Fibroblast of lung (primary cell): ENCODE results near the gene NKAIN4.

ENCODE experiments used
- EZH2 ChIP-seq: IDR thresholded peaks from 2 replicates; pipeline ENCODE4 v1.5.1; 2012; ENCODE audit warnings: low read length, control low read depth, mild to moderate bottlenecking; ENCODE audit errors: missing control alignments
- TF ChIP-seq, protein P1 (sequence below), 2 donors: IDR thresholded peaks in 1 of 2; conservative IDR thresholded peaks in 1 of 2; 1 replicate in 1 of 2; 2 replicates in 1 of 2; pipeline ENCODE4 v1.5.1; 2011 to 2012; ENCODE audit warnings: low read length in 2 of 2, control low read depth in 1 of 2, inconsistent platforms in 1 of 2, low read depth in 1 of 2, mild to moderate bottlenecking in 1 of 2

DNA sequence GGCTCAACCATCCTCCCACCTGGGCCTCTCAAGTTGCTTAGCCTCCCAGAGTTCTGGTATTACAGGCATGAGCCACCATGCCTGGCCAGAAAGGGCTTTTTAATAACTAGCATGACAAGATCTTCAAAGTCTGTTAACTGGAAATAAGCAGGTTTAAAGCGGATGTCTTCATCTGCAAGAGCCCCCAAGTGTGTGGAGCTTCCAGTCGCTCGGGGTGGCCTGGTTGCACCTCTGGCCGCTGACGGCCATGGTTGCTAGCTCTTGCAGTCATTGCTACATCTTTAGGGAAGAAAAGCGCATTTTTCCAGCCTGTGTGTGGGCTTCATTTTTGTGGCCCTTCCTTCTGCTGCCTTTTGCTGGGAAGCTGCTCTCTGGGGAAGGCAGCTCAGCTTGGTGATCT is 26.1 kb upstream of the NKAIN4 start:
- TF ChIP-seq, protein P1, sequence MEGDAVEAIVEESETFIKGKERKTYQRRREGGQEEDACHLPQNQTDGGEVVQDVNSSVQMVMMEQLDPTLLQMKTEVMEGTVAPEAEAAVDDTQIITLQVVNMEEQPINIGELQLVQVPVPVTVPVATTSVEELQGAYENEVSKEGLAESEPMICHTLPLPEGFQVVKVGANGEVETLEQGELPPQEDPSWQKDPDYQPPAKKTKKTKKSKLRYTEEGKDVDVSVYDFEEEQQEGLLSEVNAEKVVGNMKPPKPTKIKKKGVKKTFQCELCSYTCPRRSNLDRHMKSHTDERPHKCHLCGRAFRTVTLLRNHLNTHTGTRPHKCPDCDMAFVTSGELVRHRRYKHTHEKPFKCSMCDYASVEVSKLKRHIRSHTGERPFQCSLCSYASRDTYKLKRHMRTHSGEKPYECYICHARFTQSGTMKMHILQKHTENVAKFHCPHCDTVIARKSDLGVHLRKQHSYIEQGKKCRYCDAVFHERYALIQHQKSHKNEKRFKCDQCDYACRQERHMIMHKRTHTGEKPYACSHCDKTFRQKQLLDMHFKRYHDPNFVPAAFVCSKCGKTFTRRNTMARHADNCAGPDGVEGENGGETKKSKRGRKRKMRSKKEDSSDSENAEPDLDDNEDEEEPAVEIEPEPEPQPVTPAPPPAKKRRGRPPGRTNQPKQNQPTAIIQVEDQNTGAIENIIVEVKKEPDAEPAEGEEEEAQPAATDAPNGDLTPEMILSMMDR (conservative IDR thresholded peaks at IDR 0.05 in 1 of 2, IDR thresholded peaks at IDR 0.05 in 1 of 2; ENCODE audit: low read depth in 1 of 2, low read length in 2 of 2) = no peak
- TF ChIP-seq EZH2 = no peak
